ENCODE results near the gene PHACTR1. TPM values are rescaled to one million over a fixed set of nuclear protein-coding genes. Genes with fewer than 3 reads are reported as not detected.

The PHACTR1 gene
- total and polyA plus RNA-seq, 4 donors = 0.31 to 1.5 (median 0.79) TPM

- no peak overlapping the region for H3K9ac ChIP-seq (ENCODE audit: low read depth in 1 of 2, low read length in 2 of 2)
- no peak for DNase-seq (ENCODE audit: low spot score)
- no peak overlapping the region for H3K4me3 ChIP-seq (ENCODE audit: low read depth in 1 of 3, low read length in 3 of 3)
- H3K36me3 ChIP-seq (ENCODE audit: control insufficient read depth in 4 of 4, insufficient read depth in 3 of 4, low read depth in 1 of 4, low read length in 3 of 4) = no peaks in the 10 kb centered on the region
- TF ChIP-seq FOXA2 (IDR thresholded peaks at IDR 0.05) (no peak), SP1 (IDR thresholded peaks at IDR 0.05) (no peak), RAD21 (IDR thresholded peaks at IDR 0.05) (no peak), EGR1 (IDR thresholded peaks at IDR 0.05; ENCODE audit: low read depth in 2 of 2) (no peak), CTCF (IDR thresholded peaks at IDR 0.05; ENCODE audit: low read depth, low read length, missing input control) (no peak), JUND (IDR thresholded peaks at IDR 0.05) (no peak), HNF4A (conservative IDR thresholded peaks at IDR 0.05) (no peak), FOXA1 (IDR thresholded peaks at IDR 0.05) (no peak), HNF4G (IDR thresholded peaks at IDR 0.05) (no peak)
- H3K9me3 ChIP-seq (ENCODE audit: control insufficient read depth in 4 of 4, low read length in 3 of 4) = no peaks in the 10 kb centered on the region
- no peaks in the 10 kb centered on the region for H3K4me1 ChIP-seq (ENCODE audit: control insufficient read depth in 4 of 4, insufficient read depth in 4 of 4, low read length in 3 of 4)
- peaks cover 0 to 5% (median 0%) of the 10 kb centered on the region in 4 donors for H3K27me3 ChIP-seq (ENCODE audit: control insufficient read depth in 4 of 4, insufficient read depth in 4 of 4, low read length in 3 of 4)
- no peak overlapping the region for H3K27ac ChIP-seq (ENCODE audit: low read depth in 1 of 2, low read length in 2 of 2)
- 74% methylated on average over 3 of the region's 3 CpGs for WGBS
These were observed 426.0 kb downstream of the PHACTR1 start for GRCh38 chr6:13142611-13143010.

GRCh38 chr6:13146442-13146841 is 429.9 kb downstream of the PHACTR1 start:
- no peak overlapping the region for H3K9ac ChIP-seq (ENCODE audit: low read depth in 1 of 2, low read length in 2 of 2)
- no peak for DNase-seq (ENCODE audit: low spot score)
- H3K36me3 ChIP-seq (ENCODE audit: control insufficient read depth in 4 of 4, insufficient read depth in 3 of 4, low read depth in 1 of 4, low read length in 3 of 4) = no peaks in the 10 kb centered on the region
- 82% methylated on average over 3 of the region's 3 CpGs for WGBS
- no peak overlapping the region for H3K27ac ChIP-seq (ENCODE audit: low read depth in 1 of 2, low read length in 2 of 2)
- peaks cover 0 to 5% (median 2%) of the 10 kb centered on the region in 4 donors for H3K27me3 ChIP-seq (ENCODE audit: control insufficient read depth in 4 of 4, insufficient read depth in 4 of 4, low read length in 3 of 4)
- no peaks in the 10 kb centered on the region for H3K4me1 ChIP-seq (ENCODE audit: control insufficient read depth in 4 of 4, insufficient read depth in 4 of 4, low read length in 3 of 4)
- TF ChIP-seq REST (IDR thresholded peaks at IDR 0.05) (no peak), GABPA (IDR thresholded peaks at IDR 0.05 in 1 of 2, conservative IDR thresholded peaks at IDR 0.05 in 1 of 2) (no peak), ZBTB33 (IDR thresholded peaks at IDR 0.05) (no peak), EGR1 (IDR thresholded peaks at IDR 0.05; ENCODE audit: low read depth in 2 of 2) (no peak), YY1 (IDR thresholded peaks at IDR 0.05) (no peak), RXRA (IDR thresholded peaks at IDR 0.05) (no peak), MAX (IDR thresholded peaks at IDR 0.05) (no peak), TAF1 (conservative IDR thresholded peaks at IDR 0.05) (no peak), CTCF (IDR thresholded peaks at IDR 0.05; ENCODE audit: low read depth, low read length, missing input control) (no peak), ATF3 (IDR thresholded peaks at IDR 0.05) (no peak), HNF4G (IDR thresholded peaks at IDR 0.05) (no peak)
- no peak overlapping the region for H3K4me3 ChIP-seq (ENCODE audit: low read depth in 1 of 3, low read length in 3 of 3)
- no peaks in the 10 kb centered on the region for H3K9me3 ChIP-seq (ENCODE audit: control insufficient read depth in 4 of 4, low read length in 3 of 4)

All from liver (tissue), 9 donors.